Amniotic epithelial cell (primary cell): ENCODE data around the gene FBXL19.
"Not testable (repeated sequence)": the region's sequence is repeated elsewhere in the genome, so short reads cannot be mapped to it uniquely, and the experiment has no call there.

Source experiments
- DNase-seq: peaks from one replicate; pipeline ENCODE4 v3.0.0-alpha.2; 2010; ENCODE audit warnings: low read depth

The FBXL19 gene, protein sequence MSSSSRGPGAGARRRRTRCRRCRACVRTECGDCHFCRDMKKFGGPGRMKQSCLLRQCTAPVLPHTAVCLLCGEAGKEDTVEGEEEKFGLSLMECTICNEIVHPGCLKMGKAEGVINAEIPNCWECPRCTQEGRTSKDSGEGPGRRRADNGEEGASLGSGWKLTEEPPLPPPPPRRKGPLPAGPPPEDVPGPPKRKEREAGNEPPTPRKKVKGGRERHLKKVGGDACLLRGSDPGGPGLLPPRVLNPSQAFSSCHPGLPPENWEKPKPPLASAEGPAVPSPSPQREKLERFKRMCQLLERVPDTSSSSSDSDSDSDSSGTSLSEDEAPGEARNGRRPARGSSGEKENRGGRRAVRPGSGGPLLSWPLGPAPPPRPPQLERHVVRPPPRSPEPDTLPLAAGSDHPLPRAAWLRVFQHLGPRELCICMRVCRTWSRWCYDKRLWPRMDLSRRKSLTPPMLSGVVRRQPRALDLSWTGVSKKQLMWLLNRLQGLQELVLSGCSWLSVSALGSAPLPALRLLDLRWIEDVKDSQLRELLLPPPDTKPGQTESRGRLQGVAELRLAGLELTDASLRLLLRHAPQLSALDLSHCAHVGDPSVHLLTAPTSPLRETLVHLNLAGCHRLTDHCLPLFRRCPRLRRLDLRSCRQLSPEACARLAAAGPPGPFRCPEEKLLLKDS

DNA sequence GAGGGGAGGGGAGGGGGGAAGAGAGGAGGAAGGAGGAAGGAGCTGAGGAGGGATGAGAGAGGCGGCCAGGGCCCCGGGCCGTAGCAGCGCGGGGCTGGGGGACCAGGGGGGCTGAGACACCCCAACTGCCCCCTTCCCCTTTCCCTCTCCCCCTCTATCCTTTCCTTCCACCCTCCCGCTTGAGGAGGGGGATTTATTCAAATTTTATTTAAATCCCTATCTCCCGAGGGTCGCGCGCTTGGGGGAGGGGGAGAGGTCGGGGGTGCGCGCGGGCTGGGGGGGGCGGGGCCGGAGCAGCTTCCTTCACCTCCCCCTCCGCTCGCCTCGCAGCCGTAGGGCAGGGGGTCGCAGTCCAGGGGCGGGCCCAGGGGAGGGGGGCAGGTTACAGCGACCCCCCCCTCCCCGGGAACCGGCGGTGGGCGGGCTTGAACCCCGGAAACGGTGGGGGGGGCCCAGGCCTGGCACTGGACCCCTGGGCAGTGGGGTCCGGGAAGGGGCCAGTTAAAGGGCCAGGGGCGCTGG, at the start of gene FBXL19:
Gene FBXL19 (plus strand): TSS at position 19 of the 522 bp plus-strand sequence. CDS start 2,183 bp downstream, outside the sequence.
- DNase-seq: no peak

DNA sequence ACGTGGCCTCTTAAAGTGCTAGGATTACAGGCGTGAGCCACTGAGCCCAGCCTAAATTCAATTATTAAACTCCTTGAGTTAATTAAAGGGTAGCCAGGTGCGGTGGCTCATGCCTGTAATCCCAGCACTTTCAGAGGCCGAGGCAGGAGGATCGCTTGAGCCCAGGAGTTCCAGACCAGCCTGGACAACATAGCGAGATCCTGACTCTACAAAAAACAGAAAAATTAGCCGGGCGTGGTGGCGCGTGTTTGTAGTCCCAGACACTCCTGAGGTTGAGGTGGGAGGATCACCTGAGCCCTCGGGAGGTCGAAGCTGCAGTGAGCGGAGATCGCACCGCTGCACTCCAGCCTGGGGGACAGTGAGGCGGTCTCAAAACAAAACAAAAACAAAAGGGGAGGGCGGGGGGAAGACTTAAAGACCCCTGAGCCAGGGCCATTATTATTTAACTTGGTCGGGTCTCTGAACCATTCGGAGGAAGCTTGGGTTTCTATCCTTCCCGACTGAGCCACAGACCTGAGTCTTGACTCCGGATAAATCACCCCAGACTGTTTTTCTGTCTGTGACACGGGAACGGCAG, 49.0 kb upstream of the FBXL19 start:
- no peak for DNase-seq

DNA sequence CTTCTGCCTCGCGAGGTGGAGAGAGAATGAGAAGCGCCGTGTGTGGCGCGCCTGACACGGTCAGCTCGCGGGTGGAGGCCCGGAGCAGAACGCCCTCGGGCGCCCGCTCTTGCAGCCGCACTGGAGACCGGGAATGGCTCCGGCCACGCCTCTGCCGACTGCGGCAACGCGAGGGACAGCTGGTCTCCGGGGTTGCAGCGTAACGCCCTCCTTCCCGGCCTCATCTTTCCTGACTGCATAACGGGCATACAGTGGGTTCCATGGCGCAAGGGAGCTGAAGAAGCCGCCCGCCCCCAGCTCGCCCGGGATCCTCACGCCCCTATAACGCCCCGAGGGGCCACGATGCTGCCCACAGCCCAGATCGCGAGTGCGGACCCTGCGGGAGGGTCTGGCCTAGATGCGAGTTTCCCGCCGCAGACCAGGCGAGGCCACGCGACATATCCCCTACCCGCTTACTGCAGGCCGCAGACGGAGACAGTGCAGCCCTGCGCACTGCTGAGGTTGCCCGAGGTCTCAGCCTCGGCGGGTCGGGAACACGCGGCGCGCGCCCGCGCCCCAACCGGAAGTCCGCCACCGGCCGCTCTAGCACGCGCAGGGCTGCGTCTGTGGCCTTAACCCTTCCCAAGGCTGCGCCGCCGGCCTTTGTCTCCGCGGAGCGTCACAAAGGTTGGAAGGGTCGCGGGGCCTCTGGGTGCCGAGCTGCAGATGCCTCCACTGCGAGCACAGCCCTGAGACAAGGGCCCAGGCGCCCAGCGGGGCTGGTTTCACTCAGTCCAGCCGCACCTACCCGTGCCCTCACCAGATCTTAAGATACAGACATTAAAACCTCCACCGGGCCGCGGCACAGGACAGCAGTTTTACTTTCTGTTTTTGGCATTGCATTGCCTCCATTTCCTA, 48.3 kb upstream of the FBXL19 start:
- peak; percentile 90 for DNase-seq

DNA sequence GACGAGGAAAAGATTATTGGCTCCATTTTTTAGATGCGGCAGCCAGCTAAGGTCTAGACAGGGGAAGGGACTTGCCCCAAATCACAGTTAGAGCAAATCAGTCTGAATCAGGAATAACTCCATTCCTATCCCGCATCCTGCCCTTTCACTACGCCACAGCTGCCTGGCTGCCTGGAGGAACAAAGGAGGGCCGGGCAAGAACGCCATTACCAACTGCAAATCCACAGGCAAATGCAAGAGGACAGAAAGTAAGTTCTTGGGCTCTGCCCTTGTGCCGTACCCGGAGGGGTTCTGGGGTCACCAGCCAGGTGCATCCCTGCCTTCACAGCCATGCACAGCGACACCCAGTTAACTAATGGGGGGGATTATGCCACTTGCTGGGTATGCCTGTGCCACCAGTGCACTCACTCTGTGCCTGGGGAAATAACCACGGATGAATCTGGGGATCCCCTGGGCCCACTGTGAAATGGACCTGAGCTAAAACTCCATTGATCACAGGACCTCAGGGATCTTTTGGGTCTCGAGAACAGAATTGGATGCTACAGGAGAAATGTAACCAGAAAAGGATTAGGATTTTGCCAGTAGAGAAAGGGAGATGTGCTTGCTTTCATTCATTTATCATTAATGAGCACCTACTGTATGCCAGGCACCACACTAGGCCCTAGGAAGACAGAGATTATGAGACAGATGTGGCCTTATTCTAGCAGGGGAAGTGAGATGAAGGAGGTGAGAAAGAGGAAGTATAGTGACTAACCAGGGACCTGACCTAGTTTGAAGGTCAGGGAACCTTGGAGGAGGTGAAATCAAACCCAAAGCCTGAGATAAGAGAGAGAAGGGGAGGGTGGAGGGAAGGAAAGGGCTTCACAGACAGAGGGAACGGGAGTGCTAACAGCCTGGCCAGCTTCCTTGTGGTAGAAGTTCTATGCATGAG, 47.2 kb upstream of the FBXL19 start:
- DNase-seq: peak; percentile 41

DNA sequence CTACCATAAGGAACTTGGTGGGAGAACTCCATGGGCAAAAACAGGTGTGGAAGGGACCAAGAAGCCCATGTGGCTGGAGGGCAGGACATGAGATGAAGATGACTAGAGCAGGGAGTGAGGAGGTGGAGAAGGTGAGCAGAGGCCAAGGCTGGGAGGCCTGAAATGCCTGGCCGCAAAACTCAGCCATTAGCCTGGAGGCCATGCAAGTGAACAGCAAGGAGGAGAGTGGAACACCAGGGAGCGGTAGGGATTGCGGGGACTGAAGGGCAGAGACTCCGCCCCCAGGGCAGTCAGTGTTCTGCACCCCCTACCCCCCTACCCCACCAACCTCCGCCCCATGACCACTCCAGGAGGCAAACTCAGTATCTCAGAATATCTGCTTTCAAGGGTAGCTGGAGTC, 46.5 kb upstream of the FBXL19 start:
- no peak for DNase-seq

DNA sequence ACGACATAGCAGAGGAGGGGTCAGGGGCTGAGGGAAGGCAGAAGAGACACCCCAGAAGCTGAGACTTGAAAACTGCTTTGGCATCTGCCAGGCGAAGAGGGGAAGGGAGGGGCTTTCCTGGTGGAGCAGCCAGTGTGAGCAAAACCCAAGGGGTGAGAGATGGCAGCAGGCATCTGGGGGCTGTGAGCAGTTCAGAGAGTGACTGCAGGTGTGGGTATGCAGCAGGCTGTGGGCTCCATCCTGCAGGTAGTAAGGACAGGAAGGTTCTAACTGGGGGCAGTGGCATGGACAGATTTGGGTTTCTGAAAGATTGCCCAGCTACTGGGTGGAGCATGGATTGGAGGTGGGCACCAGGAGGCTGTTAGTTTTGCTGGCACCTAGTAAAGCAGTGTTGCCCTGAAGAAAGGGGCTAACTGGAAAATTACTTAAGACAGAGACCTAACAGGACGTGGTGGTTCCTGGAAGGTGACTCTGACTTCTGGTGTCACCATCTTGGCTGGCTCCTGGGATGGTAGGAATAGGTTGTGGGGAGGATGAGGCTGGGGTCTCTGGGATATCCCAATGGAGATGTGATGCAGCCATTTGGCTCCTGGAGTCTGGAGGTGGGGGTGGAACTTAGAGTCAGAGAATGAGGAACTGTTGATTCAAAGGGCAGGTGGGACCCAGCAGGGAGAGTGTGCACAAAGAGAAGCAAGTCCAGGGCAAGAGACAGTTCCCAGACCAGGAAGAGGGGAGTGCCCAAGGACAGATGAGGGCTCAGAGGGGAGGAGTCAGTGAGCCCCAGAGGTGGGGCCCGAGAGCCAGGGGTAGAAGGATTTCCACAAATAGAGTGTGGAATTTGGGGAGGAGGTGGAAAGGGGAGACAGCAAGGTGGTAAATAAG, 40.7 kb upstream of the FBXL19 start:
- DNase-seq: no peak

DNA sequence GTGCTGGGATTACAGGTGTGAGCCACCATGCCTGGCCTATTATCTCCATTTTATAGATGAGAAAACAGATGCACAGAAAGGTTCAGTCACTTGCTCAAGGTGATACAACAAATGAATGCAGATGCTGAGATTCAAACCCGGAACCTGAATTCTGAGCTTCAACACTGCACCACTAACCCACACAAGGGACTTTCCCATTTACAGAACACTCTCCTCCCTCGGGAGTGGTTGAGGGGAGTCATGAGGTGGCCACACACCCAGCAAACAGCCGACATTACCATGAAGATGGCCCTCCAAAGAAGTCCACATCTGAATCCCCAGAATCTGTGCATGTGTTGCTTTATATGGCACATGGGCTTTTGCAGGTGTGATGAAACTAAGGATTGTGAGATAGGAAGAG, 38.6 kb upstream of the FBXL19 start:
- DNase-seq: no peak

DNA sequence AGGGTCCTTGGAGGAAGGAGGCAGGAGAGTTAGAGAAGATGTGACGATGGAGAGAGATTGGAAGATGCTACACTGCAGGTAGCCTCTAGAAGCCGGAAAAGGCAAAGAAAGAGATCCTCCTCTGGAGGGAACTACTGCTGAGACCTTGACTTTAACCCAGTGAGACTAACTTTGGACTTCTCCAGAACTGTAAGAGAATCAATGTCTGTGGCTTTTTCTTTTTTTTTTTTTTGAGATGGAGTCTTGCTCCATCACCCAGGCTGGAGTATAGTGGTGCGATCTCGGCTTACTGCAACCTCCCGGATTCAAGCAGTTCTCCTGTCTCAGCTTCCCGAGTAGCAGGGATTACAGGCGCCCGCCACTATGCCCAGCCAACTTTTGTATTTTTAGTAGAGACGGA, 38.2 kb upstream of the FBXL19 start:
- DNase-seq: no peak

DNA sequence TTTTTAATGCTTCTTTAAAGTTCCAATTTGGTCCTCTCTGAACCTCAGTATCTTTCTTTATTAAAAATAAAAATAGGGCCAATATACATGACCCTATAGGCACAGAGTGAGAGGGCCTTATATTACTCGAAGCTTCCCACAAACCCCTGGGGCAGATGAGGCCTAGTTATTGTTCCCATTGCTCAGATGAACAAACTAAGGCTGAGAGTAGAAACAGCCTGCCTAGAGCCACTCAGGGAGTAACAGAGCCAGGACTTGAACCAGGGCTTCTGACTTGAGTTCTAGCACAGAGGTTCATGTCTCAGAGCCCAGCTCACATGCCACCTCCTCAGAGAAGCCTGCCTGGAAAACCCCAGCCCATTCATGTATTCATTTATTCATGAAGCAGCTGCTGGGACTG, 37.2 kb upstream of the FBXL19 start:
- no peak for DNase-seq

DNA sequence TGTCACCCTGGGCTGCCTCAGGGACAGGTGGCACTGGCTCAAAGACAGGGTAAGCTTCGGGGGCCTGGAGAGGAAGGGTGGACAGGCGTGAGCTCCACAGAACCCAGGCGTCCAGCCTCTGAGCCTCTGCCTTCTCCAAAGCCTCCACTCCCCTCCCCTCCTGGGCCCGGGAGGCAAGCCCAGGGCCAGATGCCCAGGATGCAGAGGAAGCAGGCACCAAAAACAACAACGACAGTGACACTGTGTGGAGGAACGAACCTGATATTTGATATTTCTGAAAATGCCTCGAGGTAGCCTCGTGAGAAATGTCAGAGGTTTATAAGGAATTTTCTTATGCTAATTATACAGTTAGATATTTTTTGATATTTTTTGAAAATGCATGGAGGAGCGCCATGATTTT, 35.4 kb upstream of the FBXL19 start:
- no peak for DNase-seq

DNA sequence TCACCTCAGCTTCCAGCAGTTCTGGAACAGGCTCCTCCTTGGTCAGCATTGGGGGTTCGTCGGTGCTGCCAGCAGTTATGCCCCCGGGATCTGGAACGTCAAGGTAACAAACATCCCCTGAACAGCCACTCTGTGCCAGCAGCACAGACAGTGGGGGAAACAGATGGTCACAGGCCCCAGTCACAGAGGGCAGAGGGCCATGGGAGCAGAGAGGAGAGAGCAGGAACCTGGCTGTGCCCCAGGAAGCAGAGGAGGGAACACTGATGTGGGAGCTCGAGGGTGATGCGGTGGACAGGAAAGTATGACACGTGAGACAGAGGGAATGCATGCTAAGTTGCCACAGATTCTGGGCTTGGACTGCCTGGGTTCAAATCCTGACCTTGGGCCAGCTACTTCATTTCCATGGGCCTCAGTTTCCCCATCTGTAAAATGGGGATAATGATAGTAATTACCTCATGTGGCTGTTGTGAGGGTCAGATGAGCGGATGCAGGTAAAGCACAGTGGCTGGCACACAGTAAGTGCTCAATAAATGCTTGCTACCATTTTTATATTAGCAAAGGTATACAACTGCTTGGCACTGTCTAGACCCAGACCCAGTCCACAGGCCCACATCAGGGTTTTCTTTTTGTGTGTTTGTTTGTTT, 34.4 kb upstream of the FBXL19 start:
- no peak for DNase-seq

DNA sequence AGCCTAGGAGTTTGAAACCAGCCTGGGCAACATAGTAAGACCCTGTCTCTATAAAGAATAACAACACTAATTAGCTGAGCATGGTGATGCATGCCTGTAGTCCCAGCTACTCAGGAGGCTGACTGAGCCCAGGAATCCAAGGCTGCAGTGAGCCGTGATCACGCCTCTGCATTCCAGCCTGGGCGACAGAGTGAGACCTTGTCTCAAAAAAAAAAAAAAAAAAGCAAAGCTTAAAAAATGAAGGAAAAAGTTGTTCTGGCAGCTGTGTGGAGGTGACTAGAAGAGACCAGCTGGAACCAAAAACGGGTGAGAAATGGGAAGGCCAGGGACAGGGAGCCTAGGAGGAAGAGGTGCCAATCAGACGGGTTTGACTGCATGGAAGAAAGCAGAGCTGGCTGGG, 33.7 kb upstream of the FBXL19 start:
- DNase-seq: no peak

DNA sequence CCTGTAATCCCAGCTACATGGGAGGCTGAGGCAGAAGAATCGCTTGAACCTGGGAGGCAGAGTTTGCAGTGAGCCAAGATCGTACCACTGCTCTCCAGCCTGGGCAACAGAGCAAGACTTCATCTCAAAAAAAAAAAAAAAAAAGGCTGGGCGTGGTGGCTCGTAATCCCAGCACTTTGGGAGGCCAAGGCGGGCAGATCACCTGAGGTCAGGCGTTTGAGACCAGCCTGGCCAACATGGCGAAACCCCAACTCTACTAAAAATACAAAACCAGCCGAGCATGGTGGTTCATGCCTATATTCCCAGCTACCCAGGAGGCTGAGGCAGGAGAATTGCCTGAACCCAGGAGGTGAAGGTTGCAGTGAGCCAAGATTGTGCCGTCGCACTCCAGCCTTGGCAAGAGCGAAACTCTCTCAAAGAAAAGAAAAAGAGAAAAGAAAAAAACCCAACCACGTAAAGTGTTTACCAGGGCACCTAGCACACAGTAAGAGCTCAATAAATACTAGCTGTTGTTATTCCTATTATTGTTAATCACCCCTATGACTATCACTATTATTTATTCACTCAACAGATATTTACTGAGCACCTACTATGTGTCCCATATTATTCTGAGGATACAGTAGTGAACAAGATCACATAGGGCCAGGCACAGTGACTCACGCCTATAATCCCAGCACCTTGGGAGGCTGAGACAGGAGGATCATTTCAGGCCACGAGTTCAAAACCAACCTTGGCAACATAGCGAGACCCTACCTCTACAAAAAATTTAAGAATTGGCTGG, 32.1 kb upstream of the FBXL19 start:
- not testable (repeated sequence) for DNase-seq

DNA sequence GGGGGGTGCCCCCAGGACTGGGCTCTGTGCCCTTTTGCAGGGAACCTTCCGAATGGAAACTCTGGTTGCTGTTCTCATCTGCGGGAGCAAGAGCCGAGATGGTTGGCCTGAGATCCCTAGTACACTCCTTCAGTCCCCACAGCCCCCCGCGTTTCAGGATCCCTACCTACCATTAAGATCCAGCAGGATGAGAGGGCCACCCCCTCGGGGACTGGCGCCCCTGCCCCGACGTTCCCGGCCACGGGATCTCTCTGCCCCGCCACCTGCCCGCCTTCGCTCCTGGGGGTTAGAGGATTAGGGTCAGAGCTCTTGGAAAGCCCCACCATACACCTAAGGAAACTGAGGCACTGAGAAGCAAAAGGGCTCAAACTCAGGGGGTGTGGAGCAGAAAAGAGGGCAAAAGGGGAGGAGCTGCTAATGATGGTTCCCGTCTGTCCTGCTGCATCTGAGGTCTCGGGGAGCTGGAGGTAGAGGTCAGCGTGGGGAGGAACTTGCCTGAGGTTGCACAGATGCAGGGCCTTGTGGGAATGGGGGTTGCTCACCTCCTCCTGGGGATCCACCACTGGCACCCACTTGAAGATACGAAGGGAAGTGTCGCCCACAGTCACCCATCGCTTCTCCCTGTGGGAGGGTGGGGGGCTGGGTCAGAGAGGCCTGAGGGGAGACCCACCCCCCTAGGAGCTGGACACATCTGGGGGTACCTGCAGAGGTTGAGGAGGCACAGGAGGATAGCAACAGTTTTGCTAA, 30.5 kb upstream of the FBXL19 start:
- DNase-seq: no peak

DNA sequence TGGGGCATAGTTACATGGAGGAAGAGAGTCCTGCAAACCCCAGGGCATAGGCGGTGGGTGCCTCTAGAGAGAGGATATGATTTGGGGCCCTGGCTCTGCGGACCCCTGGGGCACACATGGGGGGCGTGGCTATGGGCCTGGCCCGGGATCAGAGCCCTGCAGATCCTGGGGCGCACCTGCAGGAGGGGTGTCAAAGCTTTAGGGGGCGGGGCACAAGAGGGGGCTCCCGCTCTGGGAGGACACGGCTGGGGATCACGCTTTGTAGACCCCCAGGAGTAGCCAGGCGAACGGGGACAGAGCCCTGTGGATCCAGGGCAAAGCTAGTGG, 30.0 kb upstream of the FBXL19 start:
- no peak for DNase-seq

DNA sequence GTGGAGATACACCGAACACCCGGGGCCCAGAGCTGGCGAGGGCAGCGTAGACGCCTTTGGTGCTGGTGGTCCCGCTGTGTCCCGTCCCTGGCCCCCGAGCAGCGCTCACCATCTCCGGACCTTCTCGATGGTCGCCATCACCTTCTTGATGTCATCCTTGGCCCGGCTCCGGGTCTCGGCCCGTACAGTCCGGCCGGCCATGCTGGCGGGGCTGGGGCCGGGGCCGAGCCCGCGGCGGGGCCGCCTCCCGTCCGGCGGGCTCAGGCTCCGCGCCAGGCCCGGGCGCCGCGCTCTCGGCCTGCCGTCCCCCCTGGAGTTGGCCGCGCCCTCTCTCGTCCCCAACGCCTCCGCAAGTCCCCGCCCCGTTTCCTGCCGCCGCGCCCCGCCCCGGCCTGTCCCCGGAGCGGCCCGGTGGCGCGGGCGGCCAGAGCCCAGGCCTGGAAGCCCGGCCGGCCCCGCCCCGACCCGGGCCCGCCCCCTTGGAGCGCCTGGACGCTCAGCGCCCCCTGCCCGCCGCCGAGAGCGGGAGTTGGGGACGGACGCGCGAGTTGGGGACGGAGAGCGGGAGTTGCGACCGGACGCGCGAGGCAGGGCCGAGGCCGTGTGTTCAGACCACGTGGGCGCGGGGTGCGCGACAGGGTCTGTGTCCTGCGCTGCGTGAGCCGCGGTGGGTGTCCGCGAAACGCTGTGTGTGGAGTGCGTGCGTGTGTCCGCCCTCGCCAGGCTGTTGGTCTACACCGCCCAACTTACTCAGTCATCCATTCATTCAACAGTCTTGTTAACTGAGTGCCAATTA, 29.4 kb upstream of the FBXL19 start, which contains the start of gene BCL7C:
Gene BCL7C (minus strand): TSS at position 334 of the 796 bp plus-strand sequence. CDS start 133 bp downstream, at position 201.
- DNase-seq: peak; percentile 66
